Measurements from ENCODE around the gene UQCRHL.

GRCh38 chr1:15852036-15852827 lies 44.8 kb upstream of the UQCRHL start:
- TF ChIP-seq CTCF (conservative IDR thresholded peaks at IDR 0.05; ENCODE audit: low read depth, low read length) = no peak
- no peak for TF ChIP-seq EZH2 (IDR thresholded peaks at IDR 0.05; ENCODE audit: low read length, unreplicated experiment)

All from PC-3 (cell line).